Stimulated activated CD8-positive, alpha-beta memory T cell treated with anti-CD3 and anti-CD28 coated beads, Interleukin-7, amount 100 ng/mL, for 24 hours (primary cell): ENCODE measurements around the gene AAK1.
"Not testable (repeated sequence)": the region's sequence is repeated elsewhere in the genome, so short reads cannot be mapped to it uniquely, and the experiment has no call there.

Source experiments
- DNase-seq: peaks from one replicate; pipeline ENCODE4 v3.0.0-alpha.2; 2020; ENCODE audit warnings: low read depth

AAK1 gene

GRCh38 chr2:69659941-69660483 lies 16.5 kb upstream of the AAK1 start:
- no peak for DNase-seq

GRCh38 chr2:69659349-69659748 lies 15.8 kb upstream of the AAK1 start:
- DNase-seq: no peak

GRCh38 chr2:69652206-69652605 lies 8.7 kb upstream of the AAK1 start:
- no peak for DNase-seq

GRCh38 chr2:69647196-69647595 lies 3.7 kb upstream of the AAK1 start:
- DNase-seq: not testable (repeated sequence)

GRCh38 chr2:69646714-69647113 lies 3.2 kb upstream of the AAK1 start:
- no peak for DNase-seq

- DNase-seq: no peak
These were observed 2.4 kb upstream of the AAK1 start for GRCh38 chr2:69645921-69646320.

GRCh38 chr2:69645031-69645431 lies 1.5 kb upstream of the AAK1 start:
- DNase-seq: no peak

- DNase-seq: no peak
These were observed 1.0 kb upstream of the AAK1 start for GRCh38 chr2:69644506-69644979.

GRCh38 chr2:69642709-69643601 lies 584 bp downstream of the AAK1 start:
- DNase-seq: peak; percentile 33

- no peak for DNase-seq
These were observed 1.4 kb downstream of the AAK1 start for GRCh38 chr2:69641887-69642708.

- DNase-seq: no peak
These were observed 2.1 kb downstream of the AAK1 start for GRCh38 chr2:69641471-69641870.

GRCh38 chr2:69639266-69639665 lies 4.3 kb downstream of the AAK1 start:
- DNase-seq: no peak

GRCh38 chr2:69638630-69639029 lies 4.9 kb downstream of the AAK1 start:
- DNase-seq: no peak

- no peak for DNase-seq
These were observed 5.6 kb downstream of the AAK1 start for GRCh38 chr2:69637923-69638322.

GRCh38 chr2:69636395-69636794 lies 7.1 kb downstream of the AAK1 start:
- DNase-seq: no peak

- DNase-seq: no peak
These were observed 8.1 kb downstream of the AAK1 start for GRCh38 chr2:69635432-69635831.

GRCh38 chr2:69634196-69634821 lies 9.2 kb downstream of the AAK1 start:
- DNase-seq: no peak

GRCh38 chr2:69631402-69631801 lies 12.1 kb downstream of the AAK1 start:
- DNase-seq: no peak

GRCh38 chr2:69629921-69630608 lies 13.5 kb downstream of the AAK1 start:
- no peak for DNase-seq

GRCh38 chr2:69628325-69629021 lies 15.1 kb downstream of the AAK1 start:
- DNase-seq: no peak
